HFF-Myc (cell line): ENCODE data around the gene RIC8A.

Source experiments
- DNase-seq: peaks from one replicate; pipeline ENCODE4 v3.0.0-alpha.2; 2011; ENCODE audit warnings: low read depth; ENCODE audit errors: extremely low read depth
- H3K4me3 ChIP-seq: replicated peaks from 2 replicates; pipeline ENCODE4 v1.5.1; 2011; ENCODE audit warnings: low read depth, mild to moderate bottlenecking, control low read depth, low read length
- CTCF ChIP-seq: IDR thresholded peaks from 2 replicates; pipeline ENCODE4 v1.5.1; 2012; ENCODE audit warnings: mild to moderate bottlenecking, low read depth, low read length, control low read depth; ENCODE audit errors: missing control alignments

The RIC8A gene

DNA sequence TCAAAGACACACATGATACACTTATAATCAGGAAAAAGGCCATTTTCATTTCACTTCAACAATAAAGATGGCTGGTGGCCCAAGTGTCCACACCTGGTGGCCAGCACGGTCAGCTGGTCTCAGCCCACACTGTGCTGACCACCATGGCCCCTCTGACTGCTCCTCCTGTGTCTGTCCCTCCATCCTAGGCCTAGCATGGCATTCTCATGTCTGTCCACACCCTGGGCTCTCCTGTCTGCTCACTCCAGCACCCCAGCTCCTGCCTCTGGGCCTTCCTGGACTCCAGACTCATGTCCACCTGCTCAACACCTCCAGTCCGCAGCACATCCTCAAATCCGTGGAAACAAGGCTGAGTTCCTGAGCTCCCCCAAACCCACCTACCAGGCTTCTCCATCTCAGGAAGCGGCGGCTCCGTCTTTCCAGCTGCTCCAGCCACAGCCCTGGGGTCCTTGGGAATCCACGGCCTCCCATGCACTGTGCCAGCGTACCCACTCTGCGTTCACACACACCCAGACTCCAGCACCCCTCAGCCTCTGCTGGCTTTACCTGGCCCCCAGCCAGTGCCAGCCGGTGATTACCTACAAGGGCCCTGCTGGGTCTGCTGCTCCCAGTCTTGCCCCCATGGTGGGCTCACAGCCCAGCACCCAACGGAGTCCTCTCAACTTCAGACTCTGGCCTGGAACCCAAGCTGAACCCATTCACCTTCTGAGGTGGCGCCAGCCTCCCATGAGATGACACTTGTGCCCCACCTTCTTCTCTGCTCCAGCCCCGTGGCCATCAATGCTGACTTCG, 14.7 kb downstream of the RIC8A start:
- no peak overlapping the region for H3K4me3 ChIP-seq
- no peak for TF ChIP-seq CTCF
- DNase-seq, result no peak

GRCh38 chr11:223026-223789, 15.7 kb downstream of the RIC8A start:
- no peak for DNase-seq
- no peak for TF ChIP-seq CTCF

GRCh38 chr11:223884-224283, 16.4 kb downstream of the RIC8A start:
- H3K4me3 ChIP-seq, result no peak overlapping the region
- no peak for TF ChIP-seq CTCF
- no peak for DNase-seq

More at GRCh38 chr11:223026-223789, 15.7 kb downstream of the RIC8A start:
- no peak overlapping the region for H3K4me3 ChIP-seq

DNA sequence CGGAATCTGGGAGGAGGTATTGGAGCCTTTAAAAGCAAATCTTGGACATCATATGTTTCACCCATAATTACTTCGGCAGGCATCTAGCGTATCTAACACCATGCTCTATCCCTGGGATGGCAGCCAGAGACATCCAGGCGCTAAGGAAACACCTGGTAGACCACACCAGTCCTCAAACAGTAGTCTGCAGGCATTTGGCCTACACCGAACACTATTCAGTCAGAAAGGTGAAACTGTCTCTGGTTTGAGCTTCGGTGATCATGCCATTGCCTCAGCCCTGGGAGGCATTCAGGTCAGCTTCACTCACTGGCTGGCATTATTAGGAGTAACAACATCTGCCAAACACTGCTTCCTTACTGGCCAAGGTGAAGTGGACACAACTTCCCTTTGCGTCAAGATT, 16.9 kb downstream of the RIC8A start:
- DNase-seq, result no peak
- no peak for TF ChIP-seq CTCF

DNA sequence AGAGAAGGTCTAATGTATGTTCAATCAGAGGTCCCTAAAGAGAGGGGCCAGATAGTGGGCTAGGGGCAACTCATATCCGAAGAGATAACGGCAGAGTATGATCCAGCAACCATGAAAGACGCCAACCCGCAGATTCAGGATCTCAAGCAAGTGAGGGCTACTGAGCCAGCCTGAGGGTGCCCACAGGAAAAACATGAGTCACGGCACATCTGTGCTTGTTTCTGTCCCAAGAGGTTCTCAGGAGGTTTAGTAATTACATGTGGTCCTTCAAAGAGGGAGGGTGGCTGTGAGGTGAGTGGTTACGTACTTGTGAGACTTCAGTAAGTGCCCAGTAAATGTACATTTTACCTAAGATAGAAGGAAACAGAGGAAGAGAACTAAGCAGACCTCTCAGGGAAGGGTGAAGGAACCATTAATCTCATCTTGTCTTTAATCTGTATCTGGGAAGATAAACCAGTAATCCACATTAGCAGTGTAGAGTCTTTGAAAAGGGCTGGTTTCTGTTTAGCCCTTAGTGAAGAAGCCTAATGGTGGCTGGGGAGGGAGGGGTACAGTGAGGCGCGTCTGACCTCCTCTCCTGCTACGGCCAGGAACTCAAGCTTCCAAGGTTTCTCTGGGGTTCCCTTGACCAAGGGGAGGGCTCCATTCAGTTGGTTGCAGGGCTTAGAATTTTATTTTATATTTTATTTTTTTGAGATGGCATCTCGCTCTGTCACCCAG, 18.4 kb downstream of the RIC8A start:
- no peak for DNase-seq
- H3K4me3 ChIP-seq, result no peak overlapping the region
- TF ChIP-seq CTCF, result no peak

More for the DNA sequence above, 16.9 kb downstream of the RIC8A start:
- H3K4me3 ChIP-seq, result no peak overlapping the region

DNA sequence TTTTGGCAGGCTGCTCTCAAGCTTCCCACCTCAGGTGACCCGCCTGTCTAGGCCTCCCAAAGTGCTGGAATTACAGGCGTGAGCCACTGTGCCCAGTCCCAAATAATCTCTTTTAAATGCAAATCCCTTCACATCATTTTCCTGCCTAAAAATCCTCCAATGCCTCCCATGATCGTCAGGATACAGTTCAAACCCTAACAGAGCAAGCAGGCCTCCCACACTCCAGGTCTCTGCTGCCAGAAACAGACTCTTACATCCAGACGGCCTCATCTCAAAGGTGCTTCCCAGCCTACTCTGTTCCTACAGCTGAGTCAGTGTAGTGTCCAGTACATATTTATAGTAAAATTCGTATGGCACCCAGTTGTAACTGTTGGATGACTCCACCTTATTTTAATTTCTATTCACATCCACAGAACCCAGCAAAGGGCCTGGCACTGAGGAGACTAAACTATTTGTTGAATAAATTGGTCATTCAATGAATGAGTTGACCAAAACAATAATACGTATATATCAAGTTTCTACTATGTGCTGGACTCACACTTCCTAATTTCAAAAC, 20.4 kb downstream of the RIC8A start:
- TF ChIP-seq CTCF, result no peak
- H3K4me3 ChIP-seq, result no peak overlapping the region
- no peak for DNase-seq
